ENCODE results near the gene CLASP1. TPM values are rescaled to one million over a fixed set of nuclear protein-coding genes. Genes with fewer than 3 reads are reported as not detected.

CLASP1 gene
- total RNA-seq, 1 donor from 2014 or later: 90.4 TPM

DNA sequence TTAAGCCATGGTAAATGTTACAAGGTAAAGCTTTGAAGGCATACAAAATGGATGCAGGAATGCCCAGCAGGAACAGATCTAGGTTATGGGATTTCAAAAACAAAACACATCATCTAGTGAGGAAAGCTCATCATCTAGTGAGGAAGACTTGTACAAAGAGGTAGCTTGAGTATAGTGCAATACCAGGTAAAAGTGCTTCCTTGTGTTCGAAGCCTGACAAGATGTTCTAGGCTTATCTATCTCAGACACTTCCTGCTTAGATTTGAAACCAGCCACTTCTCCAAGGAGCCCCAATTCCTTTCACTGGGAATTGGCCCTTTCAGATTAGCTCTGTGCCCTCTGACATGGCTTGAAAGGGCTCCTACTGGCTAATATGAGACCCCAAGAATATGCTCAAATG lies 73.0 kb downstream of the CLASP1 start:
- intact Hi-C loops (cut with DNase I): no loop called here

DNA sequence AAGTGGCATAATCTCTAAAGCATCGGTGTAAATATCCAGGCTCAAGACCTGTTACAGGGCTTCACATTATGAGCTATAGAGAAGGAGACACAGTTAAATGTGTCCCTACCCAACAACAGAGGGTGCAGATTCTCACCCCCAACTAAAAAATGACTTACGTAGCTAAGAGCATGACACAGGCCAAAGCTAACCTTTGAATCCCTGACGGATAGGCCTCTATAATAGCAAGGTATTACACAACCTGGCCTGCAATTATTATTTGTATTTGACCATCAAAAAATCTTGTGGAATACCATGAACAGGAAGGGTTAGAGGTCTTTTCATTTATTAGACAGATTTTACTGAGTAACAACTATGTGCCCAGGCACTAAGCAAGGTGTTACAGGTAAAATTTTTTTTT lies 73.5 kb downstream of the CLASP1 start:
- DNase-seq (ENCODE audit: extremely low spot score in 2 of 2): no peak
- H3K4me3 ChIP-seq: no peak overlapping the region
- no peaks in the 10 kb centered on the region for H3K27me3 ChIP-seq
- H3K9me3 ChIP-seq: no peaks in the 10 kb centered on the region
- intact Hi-C loops (cut with DNase I): no loop called here
- H3K36me3 ChIP-seq: no peaks in the 10 kb centered on the region
- H3K4me1 ChIP-seq: no peaks in the 10 kb centered on the region
- H3K27ac ChIP-seq: no peak overlapping the region
- TF ChIP-seq POLR2AphosphoS5 (IDR thresholded peaks at IDR 0.05; ENCODE audit: insufficient read depth in 1 of 2, low read depth in 1 of 2): no peak
- no peak for TF ChIP-seq POLR2A (IDR thresholded peaks at IDR 0.05)
- TF ChIP-seq, protein P1, sequence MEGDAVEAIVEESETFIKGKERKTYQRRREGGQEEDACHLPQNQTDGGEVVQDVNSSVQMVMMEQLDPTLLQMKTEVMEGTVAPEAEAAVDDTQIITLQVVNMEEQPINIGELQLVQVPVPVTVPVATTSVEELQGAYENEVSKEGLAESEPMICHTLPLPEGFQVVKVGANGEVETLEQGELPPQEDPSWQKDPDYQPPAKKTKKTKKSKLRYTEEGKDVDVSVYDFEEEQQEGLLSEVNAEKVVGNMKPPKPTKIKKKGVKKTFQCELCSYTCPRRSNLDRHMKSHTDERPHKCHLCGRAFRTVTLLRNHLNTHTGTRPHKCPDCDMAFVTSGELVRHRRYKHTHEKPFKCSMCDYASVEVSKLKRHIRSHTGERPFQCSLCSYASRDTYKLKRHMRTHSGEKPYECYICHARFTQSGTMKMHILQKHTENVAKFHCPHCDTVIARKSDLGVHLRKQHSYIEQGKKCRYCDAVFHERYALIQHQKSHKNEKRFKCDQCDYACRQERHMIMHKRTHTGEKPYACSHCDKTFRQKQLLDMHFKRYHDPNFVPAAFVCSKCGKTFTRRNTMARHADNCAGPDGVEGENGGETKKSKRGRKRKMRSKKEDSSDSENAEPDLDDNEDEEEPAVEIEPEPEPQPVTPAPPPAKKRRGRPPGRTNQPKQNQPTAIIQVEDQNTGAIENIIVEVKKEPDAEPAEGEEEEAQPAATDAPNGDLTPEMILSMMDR (IDR thresholded peaks at IDR 0.05): no peak

More for the DNA sequence above, 73.0 kb downstream of the CLASP1 start:
- DNase-seq (ENCODE audit: extremely low spot score in 2 of 2): no peak
- TF ChIP-seq POLR2AphosphoS5 (IDR thresholded peaks at IDR 0.05; ENCODE audit: insufficient read depth in 1 of 2, low read depth in 1 of 2) (no peak), POLR2A (IDR thresholded peaks at IDR 0.05) (no peak)
- TF ChIP-seq, protein P1 (IDR thresholded peaks at IDR 0.05): no peak
- no peaks in the 10 kb centered on the region for H3K9me3 ChIP-seq
- no peak overlapping the region for H3K27ac ChIP-seq
- H3K4me1 ChIP-seq: no peaks in the 10 kb centered on the region
- no peak overlapping the region for H3K4me3 ChIP-seq
- H3K36me3 ChIP-seq: no peaks in the 10 kb centered on the region
- no peaks in the 10 kb centered on the region for H3K27me3 ChIP-seq

DNA sequence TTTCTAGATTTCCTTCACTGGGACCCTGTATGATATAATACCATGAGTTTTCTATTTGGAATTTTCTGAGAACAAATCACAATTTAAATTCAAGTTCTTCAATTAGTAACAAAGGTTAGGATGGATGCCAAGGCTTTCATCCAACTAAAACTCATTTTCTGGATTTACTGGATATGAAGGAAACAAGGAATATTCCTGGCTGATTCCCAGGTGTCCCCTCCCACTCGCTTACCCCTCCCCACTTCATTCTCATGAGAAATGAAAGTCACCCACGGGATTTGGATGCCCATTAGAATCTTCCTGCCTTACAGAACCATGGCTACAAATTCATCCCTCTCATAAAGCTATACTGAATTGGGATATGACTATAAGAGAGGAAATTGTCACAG lies 78.6 kb downstream of the CLASP1 start:
- intact Hi-C loops (cut with DNase I): no loop called here
- H3K4me3 ChIP-seq: no peak overlapping the region
- H3K4me1 ChIP-seq: peaks cover 15% of the 10 kb centered on the region
- H3K27me3 ChIP-seq: no peaks in the 10 kb centered on the region
- no peaks in the 10 kb centered on the region for H3K9me3 ChIP-seq
- H3K36me3 ChIP-seq: no peaks in the 10 kb centered on the region
- no peak for DNase-seq (ENCODE audit: extremely low spot score in 2 of 2)
- no peak overlapping the region for H3K27ac ChIP-seq
- no peak for TF ChIP-seq POLR2AphosphoS5 (IDR thresholded peaks at IDR 0.05; ENCODE audit: insufficient read depth in 1 of 2, low read depth in 1 of 2)
- no peak for TF ChIP-seq POLR2A (IDR thresholded peaks at IDR 0.05)
- TF ChIP-seq, protein P1 (IDR thresholded peaks at IDR 0.05): no peak

DNA sequence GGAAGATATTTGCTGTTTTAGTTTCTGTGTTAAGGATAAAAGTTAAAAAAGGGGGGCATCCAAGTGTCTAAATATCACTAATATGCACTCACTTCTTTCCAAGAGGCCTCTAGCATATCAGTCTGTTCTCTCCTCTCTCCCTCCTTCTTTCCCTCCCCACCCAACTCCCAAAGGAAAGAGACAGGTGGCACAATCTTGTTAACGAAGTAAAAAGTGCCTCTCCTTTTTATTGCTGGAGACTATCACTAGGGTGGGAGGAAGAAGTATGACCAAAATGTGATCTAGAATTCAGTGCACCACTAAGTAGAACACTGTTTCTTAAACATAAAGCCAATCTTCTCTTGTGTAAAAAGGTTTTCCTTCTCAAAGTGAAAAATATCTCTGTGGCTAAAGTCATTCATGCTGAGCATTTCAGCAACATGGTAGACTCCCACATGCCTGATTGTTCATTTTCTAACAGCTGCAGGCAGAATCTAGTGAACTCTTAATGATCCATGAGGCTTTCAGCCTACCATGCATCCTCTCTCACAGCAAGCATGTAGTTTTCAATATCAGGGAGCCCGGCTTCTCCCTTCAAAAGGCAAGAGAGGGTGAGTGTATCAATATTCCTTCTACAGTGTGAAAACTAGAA lies 79.1 kb downstream of the CLASP1 start:
- no peak overlapping the region for H3K27ac ChIP-seq
- no peaks in the 10 kb centered on the region for H3K36me3 ChIP-seq
- no peak overlapping the region for H3K4me3 ChIP-seq
- TF ChIP-seq POLR2AphosphoS5 (IDR thresholded peaks at IDR 0.05; ENCODE audit: insufficient read depth in 1 of 2, low read depth in 1 of 2) (no peak), POLR2A (IDR thresholded peaks at IDR 0.05) (no peak)
- TF ChIP-seq, protein P1 (IDR thresholded peaks at IDR 0.05): no peak
- intact Hi-C loops (cut with DNase I): no loop called here
- H3K4me1 ChIP-seq: peaks cover 20% of the 10 kb centered on the region
- no peak for DNase-seq (ENCODE audit: extremely low spot score in 2 of 2)
- H3K9me3 ChIP-seq: no peaks in the 10 kb centered on the region
- H3K27me3 ChIP-seq: no peaks in the 10 kb centered on the region

DNA sequence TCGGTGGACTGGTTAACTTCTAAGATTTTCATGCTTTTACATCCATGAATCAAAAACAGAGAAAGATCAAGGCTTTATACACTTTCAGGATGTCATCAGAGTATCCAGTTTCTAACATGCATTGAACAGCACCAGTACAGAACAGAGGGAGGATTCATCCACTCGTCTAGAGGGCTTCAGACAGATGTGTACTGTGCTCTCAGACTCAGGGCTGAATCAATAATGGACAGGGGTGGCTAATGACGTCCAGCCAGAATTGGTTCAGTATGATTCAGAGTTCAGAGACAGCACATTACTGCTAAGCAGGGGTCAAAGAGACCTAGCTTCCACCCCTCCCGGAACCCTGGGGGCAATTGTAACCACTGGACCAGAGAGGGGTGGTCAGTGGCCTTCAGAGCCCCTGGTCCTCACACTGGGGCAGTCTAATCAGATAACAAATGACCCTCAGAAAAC lies 81.3 kb downstream of the CLASP1 start:
- intact Hi-C loops (cut with DNase I): no loop called here
- DNase-seq (ENCODE audit: extremely low spot score in 2 of 2): no peak
- Histone ChIP-seq H3K36me3 (no peaks in the 10 kb centered on the region), H3K27me3 (no peaks in the 10 kb centered on the region), H3K4me1 (peaks cover 28% of the 10 kb centered on the region), H3K9me3 (no peaks in the 10 kb centered on the region), H3K4me3 (no peak overlapping the region), H3K27ac (no peak overlapping the region)
- TF ChIP-seq, protein P1 (IDR thresholded peaks at IDR 0.05): no peak
- no peak for TF ChIP-seq POLR2A (IDR thresholded peaks at IDR 0.05)

Measured in vagina (tissue), 2 donors.